Activated CD8-positive, alpha-beta memory T cell treated with anti-CD3 and anti-CD28 coated beads, Interleukin-2, amount 50 U/mL, for 1 hour (primary cell): ENCODE measurements around the gene CKB.

ENCODE experiments used
- DNase-seq: peaks from one replicate; pipeline ENCODE4 v3.0.0-alpha.2; 2020; ENCODE audit errors: extremely low read depth

Gene CKB

GRCh38 chr14:103488071-103488470, 34.6 kb downstream of the CKB start:
- DNase-seq: no peak

- no peak for DNase-seq
Measured at GRCh38 chr14:103485504-103485903, 37.1 kb downstream of the CKB start.

- DNase-seq: no peak
Measured at GRCh38 chr14:103483600-103483999, 39.0 kb downstream of the CKB start.

GRCh38 chr14:103480595-103480994, 42.0 kb downstream of the CKB start:
- DNase-seq: no peak

- DNase-seq: no peak
Measured at GRCh38 chr14:103476631-103477030, 46.0 kb downstream of the CKB start.

GRCh38 chr14:103476065-103476464, 46.6 kb downstream of the CKB start:
- DNase-seq: no peak

- no peak for DNase-seq
Measured at GRCh38 chr14:103474893-103475292, 47.7 kb downstream of the CKB start.

GRCh38 chr14:103472939-103473338, 49.7 kb downstream of the CKB start:
- DNase-seq: no peak
